B cell (primary cell): ENCODE measurements around the gene ZBBX. TPM values are rescaled to one million over a fixed set of nuclear protein-coding genes. Genes with fewer than 3 reads are reported as not detected.

Experiments used
- ATAC-seq: fragments of 200-7000 bp; cut with Tn5 transposase; one replicate; pipeline ENCODE4 v1.10.0; 2021; ENCODE audit warnings: low read depth, mild to moderate bottlenecking, moderate number of reproducible peaks, moderate library complexity
- CTCF ChIA-PET: fragments of 350-600 bp; sonication (Branson Sonifier 250); formaldehyde crosslinking; loops from one replicate; lab custom pipeline; 2021; ENCODE audit warnings: antibody characterized with exemption, inconsistent platforms; lab: Charles Lee
- POLR2A ChIA-PET: fragments of 350-600 bp; sonication (Branson Sonifier 250); formaldehyde crosslinking; loops from one replicate; lab custom pipeline; 2021; ENCODE audit warnings: antibody characterized with exemption; lab: Charles Lee
- DNase-seq: peaks from one replicate; pipeline ENCODE4 v3.0.0; 2013
- H2AFZ ChIP-seq: 2 replicates; pipeline ENCODE4 v1.6.1; 2012; ENCODE audit warnings: mild to moderate bottlenecking, low read depth, low read length; ENCODE audit not compliant: insufficient read depth, poor library complexity, severe bottlenecking
- H3K27ac ChIP-seq, 2 donors: 1 replicate in 1 of 2; 2 replicates in 1 of 2; pipeline ENCODE4 v1.5.1; 2012 to 2013; ENCODE audit warnings: low read length in 2 of 2, mild to moderate bottlenecking in 2 of 2, moderate library complexity in 1 of 2
- H3K27me3 ChIP-seq, 4 experiments: fragments of 200-600 bp in 1 of 4; sonication (generic) in 1 of 4; replicated peaks in 1 of 4; 1 replicate in 2 of 4; 2 replicates in 2 of 4; pipeline versions ENCODE4 v1.6.1 to v1.7.0; 2013 to 2016; ENCODE audit warnings: low read length in 3 of 4, mild to moderate bottlenecking in 2 of 4, mixed read lengths in 1 of 4, moderate library complexity in 1 of 4; ENCODE audit not compliant: insufficient read depth in 4 of 4, control insufficient read depth in 3 of 4; ENCODE audit errors: control extremely low read depth in 1 of 4
- H3K36me3 ChIP-seq, 2 experiments: replicated peaks in 1 of 2; 1 replicate in 1 of 2; 2 replicates in 1 of 2; pipeline versions ENCODE4 v1.6.1 to v1.7.1; 2013; ENCODE audit warnings: low read length in 1 of 2; ENCODE audit not compliant: insufficient read depth in 2 of 2, control insufficient read depth in 1 of 2; ENCODE audit errors: control extremely low read depth in 1 of 2, extremely low read depth in 1 of 2
- H3K4me1 ChIP-seq, 2 donors: fragments of 200-600 bp in 1 of 2; sonication (generic) in 1 of 2; 1 replicate in 1 of 2; 2 replicates in 1 of 2; pipeline versions ENCODE4 v1.5.1 to v1.6.1; 2013 to 2017; ENCODE audit warnings: low read length in 2 of 2; ENCODE audit not compliant: control insufficient read depth in 2 of 2, insufficient read depth in 2 of 2
- H3K4me2 ChIP-seq: replicated peaks from 2 replicates; pipeline ENCODE3; 2012; ENCODE audit warnings: mild to moderate bottlenecking, low read depth, low read length; ENCODE audit not compliant: poor library complexity, severe bottlenecking
- H3K4me3 ChIP-seq, 5 experiments: fragments of 200-600 bp in 1 of 5; sonication (generic) in 1 of 5; 1 replicate in 3 of 5; 2 replicates in 2 of 5; pipeline versions ENCODE4 v1.5.1 to v1.7.0; 2011 to 2016; ENCODE audit warnings: low read length in 4 of 5, mild to moderate bottlenecking in 4 of 5, low read depth in 2 of 5, control low read depth in 1 of 5, moderate library complexity in 1 of 5; ENCODE audit not compliant: insufficient read depth in 1 of 5; ENCODE audit errors: control extremely low read depth in 1 of 5, extremely low read depth in 1 of 5
- H3K79me2 ChIP-seq: fragments of 200-600 bp; sonication (generic); one replicate; pipeline ENCODE4 v1.6.0; 2016; ENCODE audit warnings: low read length; ENCODE audit not compliant: control insufficient read depth, insufficient read depth
- H3K9ac ChIP-seq: fragments of 200-600 bp; sonication (generic); 2 replicates; pipeline ENCODE4 v1.6.1; 2017; ENCODE audit warnings: mild to moderate bottlenecking, low read length, moderate library complexity
- H3K9me3 ChIP-seq, 3 donors: one replicate each; pipeline versions ENCODE4 v1.6.1 to v1.7.1; 2013; ENCODE audit warnings: low read length in 2 of 3; ENCODE audit not compliant: control insufficient read depth in 2 of 3, insufficient read depth in 1 of 3; ENCODE audit errors: control extremely low read depth in 1 of 3
- H4K20me1 ChIP-seq: 2 replicates; pipeline ENCODE4 v1.6.0; 2012; ENCODE audit warnings: mild to moderate bottlenecking, low read length; ENCODE audit not compliant: insufficient read depth, control insufficient read depth, poor library complexity, severe bottlenecking
- H3K27ac Mint-ChIP-seq: one replicate; pipeline ENCODE4 v1.8.0; 2021; ENCODE audit warnings: mixed read lengths
- H3K27me3 Mint-ChIP-seq: one replicate; pipeline ENCODE4 v1.8.0; 2021; ENCODE audit warnings: mixed read lengths
- H3K4me1 Mint-ChIP-seq: one replicate; pipeline ENCODE4 v1.8.0; 2021; ENCODE audit warnings: mixed read lengths
- H3K4me3 Mint-ChIP-seq: one replicate; pipeline ENCODE4 v1.8.0; 2021; ENCODE audit warnings: mixed read lengths
- H3K9me3 Mint-ChIP-seq: one replicate; pipeline ENCODE4 v1.8.0; 2022; ENCODE audit warnings: mixed read lengths; ENCODE audit not compliant: insufficient read depth
- CTCF ChIP-seq: fragments of 200-600 bp; IDR thresholded peaks from one replicate; pipeline ENCODE4 v1.8.0; 2022; ENCODE audit warnings: antibody characterized with exemption, mild to moderate bottlenecking
- EZH2 ChIP-seq: IDR thresholded peaks from 2 replicates; pipeline ENCODE4 v1.6.1; 2012; ENCODE audit warnings: borderline replicate concordance, low read depth, mild to moderate bottlenecking, moderate library complexity, low read length; ENCODE audit not compliant: insufficient read depth, poor library complexity, severe bottlenecking
- WGBS: methylation state at CpG from one replicate; pipeline ENCODE4 v1.1.5; 2013; ENCODE audit warnings: missing lambda C conversion rate; ENCODE audit not compliant: insufficient coverage; 5-methylcytosine and 5-hydroxymethylcytosine counted together
- intact Hi-C: fragments of 100-400 bp; cut with micrococcal nuclease; formaldehyde crosslinking; loops from one replicate; pipeline ENCODE4 v1.10.0; 2022
- polyA plus RNA-seq: library from polyadenylated mRNA; depleted of rRNA; stranded (reverse); fragments of >200 nt; gene quantifications from 2 replicates; pipeline ENCODE4 v1.2.3, GENCODE V29; 2012
- total RNA-seq, 2 donors: library from RNA; stranded (reverse); fragments of 120-200 nt in 1 of 2; gene quantifications; 1 replicate in 1 of 2; 2 replicates in 1 of 2; pipeline versions ENCODE4 v1.2.3 to v1.2.4, GENCODE V29; 2013 to 2022

The ZBBX gene
- total and polyA plus RNA-seq, 2 donors (not counting 1 experiment from before 2014, with no cell fraction given): not detected

DNA sequence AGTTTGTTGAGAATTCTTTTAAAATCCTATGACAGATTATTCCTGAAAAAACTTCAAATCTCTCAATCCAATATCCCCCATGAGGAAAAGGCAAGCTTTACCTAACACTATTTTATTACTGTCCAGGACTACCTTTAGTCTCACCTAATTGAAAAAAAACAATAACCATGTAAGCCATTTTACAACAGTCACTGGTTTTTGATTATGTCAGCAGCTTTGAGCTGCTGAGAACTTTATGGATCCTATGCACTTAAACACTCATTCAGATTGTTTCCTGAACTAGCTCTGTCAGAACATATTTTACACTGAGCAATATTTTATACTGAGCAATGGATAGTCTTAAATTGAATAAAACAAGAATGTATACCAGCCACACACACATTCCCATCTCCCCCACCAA lies 79.9 kb downstream of the ZBBX start:
- Mint-ChIP-seq H3K4me1 (no peaks in the 10 kb centered on the region), H3K9me3 (no peaks in the 10 kb centered on the region), H3K4me3 (no peak overlapping the region), H3K27ac (no peak overlapping the region), H3K27me3 (no peaks in the 10 kb centered on the region)
- TF ChIP-seq CTCF: no peak
- no peak for TF ChIP-seq EZH2
- Histone ChIP-seq H4K20me1 (no peaks in the 10 kb centered on the region), H2AFZ (no peak overlapping the region), H3K36me3 (no peaks in the 10 kb centered on the region), H3K27me3 (no peaks in the 10 kb centered on the region), H3K79me2 (no peaks in the 10 kb centered on the region), H3K27ac (no peak overlapping the region), H3K4me1 (no peaks in the 10 kb centered on the region), H3K4me2 (no peak overlapping the region), H3K9ac (no peak overlapping the region), H3K9me3 (no peaks in the 10 kb centered on the region), H3K4me3 (no peak overlapping the region)
- intact Hi-C loops: no loop called here
- POLR2A ChIA-PET: no interaction called here
- DNase-seq (no peak), ATAC-seq (no peak)
- CTCF ChIA-PET: no interaction called here

DNA sequence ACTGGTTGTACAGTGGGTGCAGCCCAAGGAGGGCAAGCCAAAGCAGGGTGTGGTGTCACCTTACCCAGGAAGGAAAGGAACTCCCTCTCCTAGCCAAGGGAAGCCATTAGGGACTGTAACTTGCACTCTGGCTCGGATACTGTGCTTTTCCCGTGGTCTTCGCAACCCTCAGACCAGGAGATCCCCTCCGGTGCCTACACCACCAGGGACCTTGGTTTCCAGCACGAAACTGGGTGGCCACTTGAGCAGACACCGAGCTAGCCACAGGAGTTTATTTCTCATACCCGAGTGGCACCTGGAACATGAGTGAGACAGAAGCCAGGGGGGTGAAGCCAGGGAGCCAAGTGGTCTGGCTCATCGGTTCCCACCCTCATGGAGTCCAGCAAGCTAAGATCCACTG lies 90.7 kb downstream of the ZBBX start:
- no peaks in the 10 kb centered on the region for H3K27me3 Mint-ChIP-seq
- Histone ChIP-seq H3K9ac (no peak overlapping the region), H3K9me3 (peaks cover 0 to 5% (median 0%) of the 10 kb centered on the region in 3 donors), H3K4me1 (no peaks in the 10 kb centered on the region), H4K20me1 (no peaks in the 10 kb centered on the region), H3K27ac (no peak overlapping the region), H3K27me3 (no peaks in the 10 kb centered on the region), H3K36me3 (no peaks in the 10 kb centered on the region), H3K4me2 (no peak overlapping the region), H3K4me3 (no peak overlapping the region), H3K79me2 (no peaks in the 10 kb centered on the region), H2AFZ (no peak overlapping the region)
- ChIA-PET CTCF (no interaction called here), POLR2A (no interaction called here)
- 83% methylated on average over 8 of the region's 8 CpGs for WGBS
- no peak for TF ChIP-seq CTCF
- TF ChIP-seq EZH2: no peak
- no peaks in the 10 kb centered on the region for H3K9me3 Mint-ChIP-seq
- no peaks in the 10 kb centered on the region for H3K4me1 Mint-ChIP-seq
- ATAC-seq (no peak), DNase-seq (no peak)
- intact Hi-C loops: no loop called here
- no peak overlapping the region for H3K27ac Mint-ChIP-seq
- no peak overlapping the region for H3K4me3 Mint-ChIP-seq
